Camera-type eye (tissue), 1 donor: ENCODE measurements around the gene WBP4. TPM values are rescaled to one million over a fixed set of nuclear protein-coding genes. Genes with fewer than 3 reads are reported as not detected.

Experiments
- total RNA-seq: library from RNA; depleted of rRNA; stranded (reverse); fragments of >200 nt; gene quantifications from one replicate; pipeline ENCODE4 v1.2.3, GENCODE V29; 2014

WBP4 gene
- 19.6 TPM for total RNA-seq

DNA sequence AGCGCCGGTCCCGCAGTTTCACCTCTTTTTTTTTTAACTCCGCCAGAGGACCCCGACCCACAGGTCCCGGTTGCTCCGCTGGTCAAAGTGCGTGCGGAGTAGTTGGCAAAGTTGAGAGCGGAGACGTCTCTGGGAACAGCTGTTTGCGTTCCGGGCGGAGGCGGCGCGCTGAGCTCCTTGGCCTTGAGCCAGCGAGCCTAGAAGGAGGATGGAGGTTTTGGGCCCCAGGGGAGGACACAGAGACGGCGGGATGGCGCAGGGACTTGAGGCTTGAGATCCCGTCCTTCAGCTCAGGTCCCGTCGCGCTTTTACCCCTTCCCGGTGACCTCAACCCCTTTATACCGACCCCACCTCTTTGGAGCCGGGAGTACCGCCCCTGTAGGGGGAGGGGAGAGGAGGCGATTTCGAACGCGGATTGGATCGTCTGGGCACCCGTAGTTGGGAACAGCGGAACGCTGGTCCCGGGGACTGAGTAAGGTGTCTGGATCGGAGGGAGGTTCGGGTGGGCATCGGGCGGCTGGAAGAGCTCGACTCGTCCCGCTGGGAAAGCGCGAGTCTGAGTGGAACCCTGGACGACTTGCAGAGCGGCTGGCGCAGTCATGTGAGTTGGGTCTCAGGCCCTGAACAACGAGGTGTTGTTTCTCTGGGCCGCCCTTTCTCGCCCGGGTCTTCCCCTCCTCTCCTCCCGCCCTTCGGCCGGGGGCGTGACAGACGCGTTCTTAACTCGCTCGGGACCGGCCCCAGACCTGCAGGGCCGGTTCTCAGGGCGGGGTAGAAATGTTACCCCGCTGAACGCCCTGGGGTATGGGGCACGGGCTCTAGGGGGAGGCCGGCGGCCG, at the start of gene WBP4:
Gene WBP4 (plus strand): TSS at position 435 of the 839 bp plus-strand sequence. CDS start 165 bp downstream, at position 600.

GRCh38 chr13:41019011-41019487, 42.3 kb upstream of the WBP4 start, which contains the start of gene ELF1:
Gene ELF1, minus strand, starts transcription at chr13:41019316. Its CDS starts 37,262 bp downstream, at chr13:40982054.

GRCh38 chr13:41132512-41133152, 71.3 kb downstream of the WBP4 start, which contains the start of gene KBTBD6:
Gene KBTBD6, minus strand, starts transcription at chr13:41132802. Its CDS starts 291 bp downstream, at chr13:41132511.

Other genes with a start within 250 kb of the WBP4 start
- 58.3 TPM for gene ELF1, start 42.2 kb upstream of the WBP4 start, total RNA-seq
- gene KBTBD6, start 71.3 kb downstream of the WBP4 start, total RNA-seq = 32.2 TPM
- gene KBTBD7, start 133.1 kb downstream of the WBP4 start, total RNA-seq = 31.4 TPM
- gene MTRF1, start 202.1 kb downstream of the WBP4 start, total RNA-seq = 18.1 TPM
- 69.1 TPM for gene NAA16, start 249.8 kb downstream of the WBP4 start, total RNA-seq